OCI-LY3 (cell line): ENCODE measurements around the gene ARFGAP2.

Source experiments
- H2AFZ ChIP-seq: fragments of 200-600, 300-600 bp; shearing (Covaris generic); 2 replicates; pipeline ENCODE4 v1.6.0; 2014; ENCODE audit warnings: antibody characterized with exemption, low read depth, low read length
- H3K27ac ChIP-seq: fragments of 200-600, 300-600 bp; sonication (generic); 2 replicates; pipeline ENCODE4 v1.5.1; 2014; ENCODE audit warnings: mild to moderate bottlenecking, low read length, moderate library complexity, mixed read lengths
- H3K27me3 ChIP-seq: fragments of 200-600, 300-600 bp; sonication (generic); 2 replicates; pipeline ENCODE4 v1.6.1; 2014; ENCODE audit warnings: low read depth, low read length, mixed read lengths
- H3K36me3 ChIP-seq: fragments of 200-600, 300-600 bp; sonication (generic); replicated peaks from 2 replicates; pipeline ENCODE3; 2014; ENCODE audit warnings: low read depth, low read length, mixed read lengths
- H3K4me1 ChIP-seq: fragments of 300-600, 200-600 bp; sonication (generic); 2 replicates; pipeline ENCODE4 v1.6.1; 2014; ENCODE audit warnings: low read length, mixed read lengths
- H3K4me2 ChIP-seq: fragments of 200-600, 300-600 bp; sonication (generic); 2 replicates; pipeline ENCODE4 v1.6.1; 2014; ENCODE audit warnings: low read length, mixed read lengths
- H3K4me3 ChIP-seq: fragments of 300-600, 200-600 bp; sonication (generic); 2 replicates; pipeline ENCODE4 v1.5.1; 2014; ENCODE audit warnings: antibody characterized with exemption, mild to moderate bottlenecking, low read length, moderate library complexity
- H3K79me2 ChIP-seq: fragments of 300-600, 200-600 bp; shearing (Covaris generic); 2 replicates; pipeline ENCODE4 v1.6.1; 2014; ENCODE audit warnings: mild to moderate bottlenecking, low read length, mixed read lengths
- H3K9ac ChIP-seq: fragments of 300-600, 200-600 bp; shearing (Covaris generic); 2 replicates; pipeline ENCODE4 v1.6.0; 2014; ENCODE audit warnings: mild to moderate bottlenecking, low read length, moderate library complexity
- H3K9me3 ChIP-seq: fragments of 200-600, 300-600 bp; shearing (Covaris generic); 2 replicates; pipeline ENCODE4 v1.6.1; 2014; ENCODE audit warnings: low read length, mixed read lengths; ENCODE audit not compliant: insufficient read depth
- H4K20me1 ChIP-seq: fragments of 200-600, 300-600 bp; sonication (generic); 2 replicates; pipeline ENCODE4 v1.6.1; 2016; ENCODE audit warnings: low read length, mixed read lengths; ENCODE audit not compliant: insufficient read depth
- CTCF ChIP-seq: fragments of 200-600, 300-600 bp; sonication (generic); IDR thresholded peaks from 2 replicates; pipeline ENCODE4 v1.5.1; 2014; ENCODE audit warnings: antibody characterized with exemption, low read length, low read depth
- EZH2phosphoT487 ChIP-seq: fragments of 200-600 bp; shearing (Covaris generic); IDR thresholded peaks from 2 replicates; pipeline ENCODE4 v1.6.1; 2018; ENCODE audit warnings: antibody characterized with exemption, mixed run types, low read depth

Gene ARFGAP2

GRCh38 chr11:47186076-47186699 lies 9.5 kb upstream of the ARFGAP2 start, which contains the start of gene PACSIN3:
TSS of gene PACSIN3 (minus strand) at chr11:47186434. CDS start at chr11:47182727, 3,707 bp downstream.
- H2AFZ ChIP-seq = no peak within 1 kb of the TSS
- H3K36me3 ChIP-seq = no peaks in the 10 kb centered on the region
- H3K79me2 ChIP-seq = no peaks in the 10 kb centered on the region
- H4K20me1 ChIP-seq = no peaks in the 10 kb centered on the region
- H3K4me3 ChIP-seq = no peak within 1 kb of the TSS
- H3K9ac ChIP-seq = no peak within 1 kb of the TSS
- no peak within 1 kb of the TSS for H3K27ac ChIP-seq
- H3K9me3 ChIP-seq = no peaks in the 10 kb centered on the region
- no peaks in the 10 kb centered on the region for H3K4me1 ChIP-seq
- TF ChIP-seq CTCF (no peak), EZH2phosphoT487 (no peak)
- H3K4me2 ChIP-seq = no peak within 1 kb of the TSS
- H3K27me3 ChIP-seq = no peaks in the 10 kb centered on the region

- Histone ChIP-seq H2AFZ (no peak overlapping the region), H3K36me3 (no peaks in the 10 kb centered on the region), H4K20me1 (no peaks in the 10 kb centered on the region), H3K9ac (no peak overlapping the region), H3K79me2 (no peaks in the 10 kb centered on the region), H3K9me3 (no peaks in the 10 kb centered on the region), H3K27me3 (no peaks in the 10 kb centered on the region), H3K4me1 (no peaks in the 10 kb centered on the region), H3K27ac (no peak overlapping the region), H3K4me3 (no peak overlapping the region), H3K4me2 (no peak overlapping the region)
- TF ChIP-seq EZH2phosphoT487 = no peak
- TF ChIP-seq CTCF = no peak
Observed at GRCh38 chr11:47185305-47186075, 8.8 kb upstream of the ARFGAP2 start.

- Histone ChIP-seq H3K27me3 (no peaks in the 10 kb centered on the region), H3K4me3 (no peak overlapping the region), H3K36me3 (no peaks in the 10 kb centered on the region), H3K9ac (no peak overlapping the region), H3K27ac (no peak overlapping the region), H4K20me1 (no peaks in the 10 kb centered on the region), H3K79me2 (no peaks in the 10 kb centered on the region), H2AFZ (no peak overlapping the region), H3K4me1 (no peaks in the 10 kb centered on the region), H3K9me3 (no peaks in the 10 kb centered on the region), H3K4me2 (no peak overlapping the region)
- TF ChIP-seq CTCF (no peak), EZH2phosphoT487 (no peak)
Observed at GRCh38 chr11:47184711-47185304, 8.1 kb upstream of the ARFGAP2 start.

GRCh38 chr11:47183969-47184368 lies 7.3 kb upstream of the ARFGAP2 start:
- H3K4me1 ChIP-seq = no peaks in the 10 kb centered on the region
- H3K79me2 ChIP-seq = no peaks in the 10 kb centered on the region
- no peaks in the 10 kb centered on the region for H3K9me3 ChIP-seq
- no peak overlapping the region for H3K27ac ChIP-seq
- H2AFZ ChIP-seq = no peak overlapping the region
- no peaks in the 10 kb centered on the region for H3K27me3 ChIP-seq
- no peak overlapping the region for H3K9ac ChIP-seq
- no peaks in the 10 kb centered on the region for H3K36me3 ChIP-seq
- TF ChIP-seq CTCF (no peak), EZH2phosphoT487 (no peak)
- H3K4me3 ChIP-seq = no peak overlapping the region
- no peak overlapping the region for H3K4me2 ChIP-seq
- H4K20me1 ChIP-seq = no peaks in the 10 kb centered on the region
